ENCODE results near the gene HMCES.

HMCES gene

DNA sequence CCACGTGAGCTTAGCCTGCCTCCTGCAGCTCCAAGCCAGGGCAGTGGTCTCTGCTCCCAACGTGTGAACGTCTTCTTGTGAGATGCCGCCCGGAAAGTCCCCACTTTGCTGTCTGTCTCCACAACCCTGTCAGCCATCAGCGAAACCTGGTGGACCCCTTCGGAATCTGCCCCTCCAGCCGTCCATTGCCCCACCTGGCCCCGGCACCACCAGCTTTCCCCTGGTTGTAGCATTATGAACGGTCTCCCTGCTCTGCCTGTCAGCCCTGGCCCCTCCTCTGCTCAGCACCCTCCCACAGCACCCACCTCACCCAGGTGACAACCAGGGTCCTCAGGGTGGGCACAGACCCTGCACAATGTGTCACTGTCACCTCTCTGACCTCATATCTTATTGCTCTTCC lies 71.1 kb downstream of the HMCES start:
- DNase-seq = no peak

DNA sequence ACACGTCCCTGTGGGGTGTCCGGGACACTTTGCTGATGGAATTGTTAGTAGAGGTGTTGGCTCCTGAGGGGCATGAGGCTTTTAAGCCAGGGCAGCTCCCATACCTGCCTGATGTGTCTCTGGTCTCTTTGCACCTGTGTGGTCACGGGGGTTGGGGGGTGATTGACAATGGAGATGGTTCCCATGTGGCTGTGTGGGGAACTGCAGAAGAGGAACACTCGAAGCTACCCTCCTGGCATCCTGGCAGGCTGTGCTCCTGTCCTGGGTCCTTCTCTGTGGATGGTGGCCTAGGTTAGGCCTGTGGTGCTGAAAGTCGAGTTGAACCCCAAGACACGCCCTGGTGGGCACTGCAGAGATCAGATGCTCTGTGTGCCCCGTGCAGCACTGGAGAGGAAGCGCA lies 73.4 kb downstream of the HMCES start:
- DNase-seq = no peak

DNA sequence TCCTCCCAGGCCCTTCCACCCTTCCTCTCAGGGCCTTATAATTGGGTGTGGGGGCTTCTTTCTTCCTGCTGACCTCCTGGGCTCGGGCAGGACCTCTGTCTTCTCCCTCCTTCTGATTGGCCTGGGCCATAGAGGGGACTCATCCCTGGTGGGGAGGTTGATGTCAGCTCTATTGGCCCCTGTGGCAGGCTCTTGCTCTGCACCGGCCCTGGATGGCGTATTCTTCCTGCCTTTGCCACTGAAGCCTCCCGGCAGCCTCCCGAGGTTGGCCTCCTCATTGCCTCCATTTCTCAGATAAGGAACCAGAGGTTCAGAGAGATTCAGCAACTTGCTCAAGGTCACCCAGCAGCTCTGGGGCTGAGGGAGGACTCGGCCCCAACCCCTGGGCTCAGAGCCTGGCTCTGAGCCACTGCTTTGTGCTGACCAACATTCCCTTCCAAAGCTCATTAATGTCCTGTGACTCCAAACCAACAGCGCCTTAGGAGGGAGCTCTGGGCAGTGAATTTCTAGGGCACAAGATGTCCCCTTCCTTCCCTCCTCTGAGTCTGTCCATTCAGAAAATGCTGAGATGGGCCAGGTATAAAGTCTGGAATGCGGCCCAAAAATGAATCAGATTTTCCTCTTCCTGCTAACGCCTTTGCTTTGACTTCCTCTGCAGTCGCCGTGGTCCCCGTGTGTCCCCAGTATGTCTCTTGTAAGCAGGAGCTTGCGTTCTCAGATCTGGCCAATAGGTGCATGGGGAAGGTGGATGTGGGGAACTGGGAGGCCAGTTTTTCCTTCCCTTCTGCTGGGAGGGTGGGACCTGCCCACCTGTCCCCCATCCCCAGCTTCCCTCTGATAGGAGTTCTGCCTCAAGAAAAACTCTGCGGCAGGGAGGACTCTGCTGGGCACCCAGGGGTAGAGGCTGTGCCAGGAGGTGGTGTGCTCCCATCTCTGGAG lies 74.2 kb downstream of the HMCES start:
- DNase-seq = no peak

DNA sequence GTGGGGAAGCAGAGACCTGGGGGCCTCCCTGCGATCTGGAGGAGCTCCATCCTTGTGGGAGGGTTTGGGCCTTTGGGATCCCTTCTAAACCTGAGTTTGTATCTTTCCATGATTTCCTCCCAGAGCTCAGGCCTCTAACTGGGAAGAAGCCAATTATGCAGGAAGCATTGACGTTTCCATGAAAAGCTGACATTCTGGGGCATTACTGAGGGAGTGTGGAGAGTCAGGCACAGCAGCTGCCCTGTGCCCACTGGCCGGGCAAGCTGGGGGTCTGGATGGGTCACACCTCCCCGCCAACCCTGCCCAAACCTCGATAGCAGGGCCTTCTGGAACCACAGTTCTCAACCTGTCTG lies 74.9 kb downstream of the HMCES start:
- no peak for DNase-seq
